GM18873 (cell line): ENCODE measurements around the gene IGSF21.

Experiments used
- ATAC-seq: cut with Tn5 transposase; IDR thresholded peaks from one replicate; pipeline ENCODE4 v1.9.1; 2021; ENCODE audit warnings: mild to moderate bottlenecking, moderate library complexity, moderate number of reproducible peaks; ENCODE audit not compliant: unreplicated experiment, low FRiP score

Gene IGSF21

GRCh38 chr1:18316764-18317163 lies 209.2 kb downstream of the IGSF21 start:
- no peak for ATAC-seq

- no peak for ATAC-seq
Measured at GRCh38 chr1:18319099-18319498, 211.5 kb downstream of the IGSF21 start.

GRCh38 chr1:18320051-18320450 lies 212.5 kb downstream of the IGSF21 start:
- no peak for ATAC-seq

GRCh38 chr1:18322368-18323032 lies 214.9 kb downstream of the IGSF21 start:
- ATAC-seq, result no peak

- ATAC-seq, result no peak
Measured at GRCh38 chr1:18323259-18323658, 215.7 kb downstream of the IGSF21 start.

- no peak for ATAC-seq
Measured at GRCh38 chr1:18324246-18324645, 216.6 kb downstream of the IGSF21 start.

GRCh38 chr1:18325136-18325535 lies 217.5 kb downstream of the IGSF21 start:
- no peak for ATAC-seq

- no peak for ATAC-seq
Measured at GRCh38 chr1:18326211-18326897, 218.8 kb downstream of the IGSF21 start.

- ATAC-seq, result no peak
Measured at GRCh38 chr1:18327650-18328049, 220.1 kb downstream of the IGSF21 start.

GRCh38 chr1:18328803-18329202 lies 221.2 kb downstream of the IGSF21 start:
- ATAC-seq, result no peak

- ATAC-seq, result no peak
Measured at GRCh38 chr1:18329469-18330253, 222.1 kb downstream of the IGSF21 start.

- ATAC-seq, result no peak
Measured at GRCh38 chr1:18332576-18332975, 225.0 kb downstream of the IGSF21 start.

GRCh38 chr1:18333220-18333619 lies 225.6 kb downstream of the IGSF21 start:
- no peak for ATAC-seq

- ATAC-seq, result no peak
Measured at GRCh38 chr1:18336801-18337200, 229.2 kb downstream of the IGSF21 start.

- no peak for ATAC-seq
Measured at GRCh38 chr1:18337757-18338156, 230.2 kb downstream of the IGSF21 start.

GRCh38 chr1:18339161-18339560 lies 231.6 kb downstream of the IGSF21 start:
- ATAC-seq, result no peak

- ATAC-seq, result no peak
Measured at GRCh38 chr1:18340158-18340764, 232.7 kb downstream of the IGSF21 start.

GRCh38 chr1:18340787-18341186 lies 233.2 kb downstream of the IGSF21 start:
- no peak for ATAC-seq

GRCh38 chr1:18341291-18342069 lies 233.9 kb downstream of the IGSF21 start:
- ATAC-seq, result no peak

- ATAC-seq, result no peak
Measured at GRCh38 chr1:18342744-18343143, 235.1 kb downstream of the IGSF21 start.
